ENCODE data around the gene TIMMDC1.

GRCh38 chr3:119557877-119558269 is 59.5 kb downstream of the TIMMDC1 start:
- TF ChIP-seq CTCF (IDR thresholded peaks at IDR 0.05) (no peak), EP300 (IDR thresholded peaks at IDR 0.05) (no peak), POLR2AphosphoS5 (IDR thresholded peaks at IDR 0.05) (no peak), POLR2A (IDR thresholded peaks at IDR 0.05) (no peak)

All from stomach (tissue), 4 donors.